CD8-positive, alpha-beta memory T cell (primary cell): ENCODE measurements around the gene ATP8A2. TPM values are rescaled to one million over a fixed set of nuclear protein-coding genes. Genes with fewer than 3 reads are reported as not detected.

ENCODE experiments used
- CTCF ChIA-PET: fragments of 350-600 bp; sonication (Branson Sonifier 250); formaldehyde crosslinking; loops from one replicate; lab custom pipeline; 2021; ENCODE audit warnings: antibody characterized with exemption; lab: Charles Lee
- POLR2A ChIA-PET: fragments of 350-600 bp; sonication (Branson Sonifier 250); formaldehyde crosslinking; loops from one replicate; lab custom pipeline; 2021; ENCODE audit warnings: antibody characterized with exemption; lab: Charles Lee
- DNase-seq, 5 donors: peaks; one replicate each; pipeline versions ENCODE4 v3.0.0 to v3.0.0-alpha.2; 2020 to 2022; ENCODE audit warnings: mixed read lengths in 1 of 5
- H3K27ac ChIP-seq: one replicate; pipeline ENCODE4 v1.7.0; 2013; ENCODE audit warnings: low read depth, mild to moderate bottlenecking, low read length, moderate library complexity
- H3K27me3 ChIP-seq: 2 replicates; pipeline ENCODE4 v1.7.0; 2013; ENCODE audit warnings: low read length, mild to moderate bottlenecking; ENCODE audit not compliant: insufficient read depth, poor library complexity, severe bottlenecking
- H3K36me3 ChIP-seq: 2 replicates; pipeline ENCODE4 v1.7.0; 2013; ENCODE audit warnings: mild to moderate bottlenecking, low read length, moderate library complexity; ENCODE audit not compliant: insufficient read depth
- H3K4me1 ChIP-seq: 2 replicates; pipeline ENCODE4 v1.7.0; 2013; ENCODE audit warnings: mild to moderate bottlenecking, low read length, moderate library complexity; ENCODE audit not compliant: insufficient read depth
- H3K4me3 ChIP-seq: 2 replicates; pipeline ENCODE4 v1.7.0; 2013; ENCODE audit warnings: mild to moderate bottlenecking, low read length
- H3K9me3 ChIP-seq: 2 replicates; pipeline ENCODE4 v1.7.0; 2013; ENCODE audit warnings: mild to moderate bottlenecking, low read length
- H3K27ac Mint-ChIP-seq, 8 donors: one replicate each; pipeline ENCODE4 v1.8.0; 2020 to 2021; ENCODE audit warnings: mixed read lengths in 8 of 8, mild to moderate bottlenecking in 6 of 8, inconsistent platforms in 3 of 8, moderate library complexity in 3 of 8
- H3K27me3 Mint-ChIP-seq, 2 donors: one replicate each; pipeline ENCODE4 v1.8.0; 2020 to 2021; ENCODE audit warnings: mixed read lengths in 2 of 2, mild to moderate bottlenecking in 1 of 2, moderate library complexity in 1 of 2
- H3K36me3 Mint-ChIP-seq, 3 donors: one replicate each; pipeline ENCODE4 v1.8.0; 2020 to 2021; ENCODE audit warnings: mixed read lengths in 3 of 3, inconsistent platforms in 1 of 3, mild to moderate bottlenecking in 1 of 3
- H3K4me1 Mint-ChIP-seq, 3 donors: one replicate each; pipeline ENCODE4 v1.8.0; 2020 to 2021; ENCODE audit warnings: mixed read lengths in 3 of 3, inconsistent platforms in 1 of 3, mild to moderate bottlenecking in 1 of 3
- H3K4me3 Mint-ChIP-seq, 7 donors: one replicate each; pipeline ENCODE4 v1.8.0; 2020 to 2021; ENCODE audit warnings: mixed read lengths in 7 of 7, mild to moderate bottlenecking in 6 of 7, moderate library complexity in 4 of 7, inconsistent platforms in 2 of 7
- H3K9me3 Mint-ChIP-seq, 5 donors: one replicate each; pipeline ENCODE4 v1.8.0; 2020 to 2022; ENCODE audit warnings: mixed read lengths in 5 of 5, mild to moderate bottlenecking in 3 of 5, moderate library complexity in 2 of 5, inconsistent platforms in 1 of 5
- polyA plus RNA-seq: library from polyadenylated mRNA; unstranded; fragments of 300-500 nt; fragmentation: Illumina TruSeq; gene quantifications from one replicate; pipeline ENCODE4 v1.2.3, GENCODE V29; 2021
- total RNA-seq, 2 experiments: library from RNA; stranded (reverse); gene quantifications; one replicate each; pipeline ENCODE4 v1.2.3, GENCODE V29; 2021

The ATP8A2 gene
- total and polyA plus RNA-seq, 3 experiments from 2014 or later: 0.26 to 0.63 (median 0.58) TPM

DNA sequence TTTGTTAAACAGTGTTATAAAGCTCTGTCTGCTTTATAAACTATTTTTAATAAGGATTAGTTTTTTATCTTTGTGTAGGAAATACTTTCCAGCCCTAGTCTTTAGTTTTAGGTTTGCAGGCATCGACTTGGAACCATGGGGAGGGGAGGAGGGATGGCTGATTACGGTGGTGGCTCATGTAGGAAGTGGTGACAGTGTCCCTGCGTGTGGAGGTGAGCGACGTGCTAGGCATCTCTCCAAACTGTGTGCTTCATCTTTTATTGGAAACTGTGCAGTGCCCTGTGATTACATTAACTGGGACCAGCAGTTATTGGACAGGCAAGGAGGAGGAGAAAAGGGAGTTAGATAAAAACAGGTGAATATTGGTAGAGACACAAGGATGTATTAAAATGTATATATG lies 203.8 kb downstream of the ATP8A2 start:
- Histone ChIP-seq H3K4me1 (no peaks in the 10 kb centered on the region), H3K9me3 (no peaks in the 10 kb centered on the region), H3K27me3 (no peaks in the 10 kb centered on the region), H3K4me3 (no peak overlapping the region), H3K36me3 (no peaks in the 10 kb centered on the region), H3K27ac (no peak overlapping the region)
- H3K27ac Mint-ChIP-seq: no peak overlapping the region
- no peaks in the 10 kb centered on the region for H3K4me1 Mint-ChIP-seq
- POLR2A ChIA-PET: no interaction called here
- H3K27me3 Mint-ChIP-seq: peaks cover 11 to 40% of the 10 kb centered on the region in 2 donors
- H3K9me3 Mint-ChIP-seq: no peaks in the 10 kb centered on the region
- H3K4me3 Mint-ChIP-seq: no peak overlapping the region
- no peak for DNase-seq
- H3K36me3 Mint-ChIP-seq: no peaks in the 10 kb centered on the region
- CTCF ChIA-PET: interaction anchor here (1.0 kb wide), 1 partner anchor 492 kb away, joined by 3 read pairs; no protein-coding TSS in a partner anchor

DNA sequence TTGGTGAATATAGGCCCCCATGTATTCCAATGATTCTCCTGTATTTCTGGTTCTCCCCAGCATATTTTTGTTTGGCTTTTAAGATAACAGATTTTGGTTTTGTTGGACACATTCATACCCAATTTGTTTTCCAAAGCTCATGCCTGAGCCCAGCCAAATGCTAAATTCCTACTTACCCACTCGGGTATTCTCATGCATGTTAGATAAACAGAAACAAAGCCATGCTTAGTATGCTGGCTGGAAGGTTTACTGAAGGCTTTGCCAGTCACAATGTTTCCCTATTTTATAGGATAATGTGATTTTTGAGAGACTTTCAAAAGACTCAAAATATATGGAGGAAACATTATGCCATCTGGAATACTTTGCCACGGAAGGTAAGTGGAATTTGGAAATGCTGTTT lies 206.8 kb downstream of the ATP8A2 start:
- no peak for DNase-seq
- no peak overlapping the region for H3K4me3 Mint-ChIP-seq
- H3K4me1 Mint-ChIP-seq: no peaks in the 10 kb centered on the region
- H3K27me3 Mint-ChIP-seq: peaks cover 4 to 44% of the 10 kb centered on the region in 2 donors
- no peaks in the 10 kb centered on the region for H3K9me3 ChIP-seq
- H3K27ac ChIP-seq: no peak overlapping the region
- H3K4me3 ChIP-seq: no peak overlapping the region
- no peaks in the 10 kb centered on the region for H3K27me3 ChIP-seq
- no peaks in the 10 kb centered on the region for H3K4me1 ChIP-seq
- CTCF ChIA-PET: no interaction called here
- no peaks in the 10 kb centered on the region for H3K9me3 Mint-ChIP-seq
- H3K36me3 Mint-ChIP-seq: no peaks in the 10 kb centered on the region
- no peak overlapping the region for H3K27ac Mint-ChIP-seq
- no peaks in the 10 kb centered on the region for H3K36me3 ChIP-seq
- POLR2A ChIA-PET: no interaction called here

DNA sequence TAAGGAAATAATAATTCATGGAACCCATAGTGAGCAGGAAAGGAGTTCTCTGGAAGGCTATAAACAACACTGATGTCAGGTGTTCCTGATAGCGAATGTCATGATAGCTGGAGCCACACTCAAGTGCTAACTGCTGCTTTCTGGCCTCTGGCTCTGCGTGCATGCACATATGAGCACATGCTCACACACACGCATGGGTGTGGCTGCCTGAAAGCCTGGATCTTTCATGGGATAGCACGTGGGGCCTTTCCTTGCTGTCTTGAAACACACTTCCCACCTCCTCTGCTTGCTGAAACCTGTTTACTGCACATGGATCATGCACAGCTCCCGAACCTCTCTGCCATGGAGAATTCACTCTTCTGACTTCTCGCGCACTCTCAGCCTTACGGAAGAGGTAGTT lies 207.4 kb downstream of the ATP8A2 start:
- H3K27me3 Mint-ChIP-seq: peaks cover 2 to 44% of the 10 kb centered on the region in 2 donors
- no peak for DNase-seq
- POLR2A ChIA-PET: no interaction called here
- no peak overlapping the region for H3K4me3 Mint-ChIP-seq
- H3K4me1 ChIP-seq: no peaks in the 10 kb centered on the region
- no peak overlapping the region for H3K27ac ChIP-seq
- CTCF ChIA-PET: no interaction called here
- no peaks in the 10 kb centered on the region for H3K9me3 Mint-ChIP-seq
- H3K27ac Mint-ChIP-seq: peak overlapping the region in 1 of 8 donors; percentile 18
- H3K36me3 Mint-ChIP-seq: no peaks in the 10 kb centered on the region
- H3K4me3 ChIP-seq: no peak overlapping the region
- no peaks in the 10 kb centered on the region for H3K27me3 ChIP-seq
- no peaks in the 10 kb centered on the region for H3K9me3 ChIP-seq
- H3K4me1 Mint-ChIP-seq: no peaks in the 10 kb centered on the region
- H3K36me3 ChIP-seq: no peaks in the 10 kb centered on the region

DNA sequence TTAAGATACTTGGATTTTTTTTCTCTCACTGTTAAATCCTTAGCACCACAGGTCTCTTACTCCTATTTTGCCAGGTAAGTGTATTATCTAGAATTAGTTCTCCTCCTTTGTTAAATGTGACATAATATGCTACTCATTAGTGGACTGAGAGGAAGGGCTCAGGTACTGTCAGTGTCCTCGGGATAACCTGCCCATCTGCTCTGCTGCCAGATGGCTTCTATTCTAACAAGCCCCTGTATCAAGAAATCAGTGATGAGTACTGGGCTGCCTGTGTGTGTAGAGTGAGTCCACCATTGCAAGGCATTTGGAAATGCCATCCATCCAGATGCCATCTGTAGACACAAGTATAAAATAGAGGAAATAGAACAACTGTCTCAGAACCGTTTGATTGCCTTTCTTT lies 209.6 kb downstream of the ATP8A2 start:
- Histone ChIP-seq H3K9me3 (no peaks in the 10 kb centered on the region), H3K4me1 (no peaks in the 10 kb centered on the region), H3K27me3 (no peaks in the 10 kb centered on the region), H3K36me3 (no peaks in the 10 kb centered on the region), H3K4me3 (no peak overlapping the region), H3K27ac (no peak overlapping the region)
- ChIA-PET CTCF (no interaction called here), POLR2A (no interaction called here)
- H3K36me3 Mint-ChIP-seq: no peaks in the 10 kb centered on the region
- peaks cover 2 to 43% of the 10 kb centered on the region in 2 donors for H3K27me3 Mint-ChIP-seq
- H3K27ac Mint-ChIP-seq: no peak overlapping the region
- DNase-seq: no peak
- H3K9me3 Mint-ChIP-seq: no peaks in the 10 kb centered on the region
- no peak overlapping the region for H3K4me3 Mint-ChIP-seq
- no peaks in the 10 kb centered on the region for H3K4me1 Mint-ChIP-seq

DNA sequence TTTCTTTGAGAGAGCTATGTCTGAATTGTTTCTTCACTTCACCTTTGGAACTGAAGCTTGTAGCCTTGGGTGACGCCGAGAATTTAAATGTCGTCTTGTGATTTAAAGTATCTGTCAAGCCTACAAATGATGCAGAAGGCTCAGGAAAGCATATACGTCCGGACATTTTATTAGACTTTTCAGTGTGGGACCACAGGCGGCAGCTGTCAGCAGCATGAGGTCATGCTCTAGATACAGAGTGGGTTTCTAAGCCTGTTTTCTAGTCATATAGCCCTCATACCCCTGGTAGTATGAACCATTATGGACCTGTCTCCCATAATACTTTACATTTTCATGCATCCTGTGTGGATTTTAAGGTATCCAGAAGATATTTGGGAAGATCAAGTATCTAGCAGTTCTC lies 212.3 kb downstream of the ATP8A2 start:
- no peak overlapping the region for H3K4me3 ChIP-seq
- ChIA-PET CTCF (no interaction called here), POLR2A (no interaction called here)
- H3K27ac ChIP-seq: no peak overlapping the region
- H3K27me3 Mint-ChIP-seq: peaks cover 4 to 32% of the 10 kb centered on the region in 2 donors
- no peaks in the 10 kb centered on the region for H3K9me3 Mint-ChIP-seq
- H3K27ac Mint-ChIP-seq: no peak overlapping the region
- DNase-seq: no peak
- H3K9me3 ChIP-seq: no peaks in the 10 kb centered on the region
- no peaks in the 10 kb centered on the region for H3K27me3 ChIP-seq
- H3K4me1 ChIP-seq: no peaks in the 10 kb centered on the region
- H3K36me3 ChIP-seq: no peaks in the 10 kb centered on the region
- no peaks in the 10 kb centered on the region for H3K4me1 Mint-ChIP-seq
- H3K36me3 Mint-ChIP-seq: no peaks in the 10 kb centered on the region
- H3K4me3 Mint-ChIP-seq: no peak overlapping the region

DNA sequence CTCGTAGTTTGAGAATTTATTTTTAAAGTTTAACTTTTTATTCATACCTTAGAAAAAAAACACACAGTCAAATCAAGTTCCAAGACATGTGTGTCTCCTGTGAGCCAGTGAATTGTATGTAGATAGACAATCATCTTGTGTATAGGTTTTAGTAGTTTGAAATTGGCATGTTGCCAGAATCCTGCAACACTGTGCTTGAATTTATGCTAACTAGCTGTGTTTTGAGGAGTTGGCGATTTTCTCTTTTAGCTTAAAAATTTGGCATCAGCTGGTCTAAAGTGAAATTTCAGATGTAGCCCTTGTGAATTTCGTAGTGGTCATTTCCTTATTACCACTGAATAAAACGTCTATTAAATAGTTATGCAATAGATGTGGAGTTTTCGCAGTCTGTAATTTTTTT lies 213.2 kb downstream of the ATP8A2 start:
- Histone ChIP-seq H3K4me1 (no peaks in the 10 kb centered on the region), H3K36me3 (no peaks in the 10 kb centered on the region), H3K9me3 (no peaks in the 10 kb centered on the region), H3K27me3 (no peaks in the 10 kb centered on the region), H3K27ac (no peak overlapping the region), H3K4me3 (no peak overlapping the region)
- H3K4me1 Mint-ChIP-seq: no peaks in the 10 kb centered on the region
- H3K27ac Mint-ChIP-seq: no peak overlapping the region
- POLR2A ChIA-PET: no interaction called here
- H3K9me3 Mint-ChIP-seq: no peaks in the 10 kb centered on the region
- H3K36me3 Mint-ChIP-seq: no peaks in the 10 kb centered on the region
- DNase-seq: no peak
- peaks cover 2 to 26% of the 10 kb centered on the region in 2 donors for H3K27me3 Mint-ChIP-seq
- CTCF ChIA-PET: interaction anchor here (1.1 kb wide), 1 partner anchor 75 kb away, joined by 3 read pairs; no protein-coding TSS in a partner anchor
- no peak overlapping the region for H3K4me3 Mint-ChIP-seq

DNA sequence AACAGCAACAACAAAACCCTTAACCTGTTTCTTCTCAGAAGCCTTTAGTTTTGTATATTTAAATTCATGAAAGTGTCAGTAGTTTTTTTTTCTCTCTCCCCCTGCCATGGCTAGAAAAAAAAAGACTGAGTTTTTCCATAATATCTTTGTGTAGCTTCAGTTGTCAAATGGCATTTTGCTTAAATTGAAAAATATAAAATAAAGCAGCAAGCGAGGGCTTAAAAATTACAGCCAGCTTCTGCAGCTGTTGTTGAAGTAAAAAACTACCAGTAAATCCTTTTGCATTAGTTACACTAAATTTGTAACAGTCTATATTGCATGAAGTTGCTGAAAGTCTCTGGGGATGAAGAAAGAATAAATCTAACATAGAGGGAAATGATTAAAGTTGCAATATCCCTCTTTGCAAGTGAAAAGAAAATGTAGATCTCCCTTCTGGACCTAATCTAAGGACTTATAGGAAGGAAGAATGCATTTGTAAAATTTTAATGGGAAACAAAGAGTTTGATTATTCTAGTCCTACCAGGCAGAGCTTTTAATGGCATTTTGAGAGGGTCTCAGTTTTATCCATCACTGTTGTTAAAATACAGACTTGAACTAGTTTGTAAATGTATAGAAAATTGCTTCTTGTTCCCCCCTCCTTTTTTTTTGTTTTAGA lies 215.7 kb downstream of the ATP8A2 start:
- Histone ChIP-seq H3K36me3 (no peaks in the 10 kb centered on the region), H3K27me3 (no peaks in the 10 kb centered on the region), H3K4me3 (no peak overlapping the region), H3K27ac (no peak overlapping the region), H3K4me1 (no peaks in the 10 kb centered on the region), H3K9me3 (no peaks in the 10 kb centered on the region)
- Mint-ChIP-seq H3K4me1 (no peaks in the 10 kb centered on the region), H3K27ac (no peak overlapping the region), H3K4me3 (no peak overlapping the region), H3K27me3 (peaks cover 5 to 21% of the 10 kb centered on the region in 2 donors), H3K36me3 (no peaks in the 10 kb centered on the region), H3K9me3 (peaks cover 0 to 2% (median 0%) of the 10 kb centered on the region in 5 donors)
- no peak for DNase-seq
- ChIA-PET POLR2A (no interaction called here), CTCF (no interaction called here)

DNA sequence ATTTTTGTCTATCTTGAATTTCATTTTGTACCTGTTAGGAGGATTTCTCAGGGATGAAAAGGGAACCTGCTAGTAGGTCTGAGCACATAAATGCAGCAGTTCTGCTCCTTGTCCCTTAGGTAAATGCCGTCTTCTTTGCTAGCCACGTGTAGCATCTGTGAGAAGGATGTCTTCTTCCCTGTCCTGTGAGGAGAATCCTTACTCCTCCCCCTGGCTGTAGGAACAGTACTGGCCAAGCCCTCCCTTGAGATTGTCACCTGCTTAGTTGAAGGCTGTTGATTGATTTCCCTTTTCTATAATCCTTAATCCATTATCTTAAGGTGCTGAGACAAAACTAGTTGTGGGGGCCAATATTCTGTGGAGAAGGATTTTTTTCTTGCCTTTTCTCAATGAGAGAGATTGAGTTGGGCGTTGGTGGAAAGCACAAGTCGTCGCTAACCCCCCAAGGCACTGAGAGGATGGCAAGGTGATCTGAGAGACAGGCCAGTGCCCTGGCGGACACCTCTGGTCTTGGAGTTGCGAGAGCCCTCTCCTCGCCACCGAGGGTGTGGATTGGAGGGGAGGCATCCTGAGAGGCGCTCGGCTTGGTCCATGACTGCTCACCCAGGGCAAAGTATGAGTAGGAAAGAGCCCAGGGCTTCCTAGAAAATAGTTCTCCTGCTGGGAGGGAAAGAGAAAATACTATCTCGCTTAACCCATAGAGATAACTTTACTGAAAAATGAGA lies 216.7 kb downstream of the ATP8A2 start:
- H3K9me3 Mint-ChIP-seq: peaks cover 0 to 2% (median 0%) of the 10 kb centered on the region in 5 donors
- POLR2A ChIA-PET: no interaction called here
- no peak overlapping the region for H3K27ac Mint-ChIP-seq
- no peaks in the 10 kb centered on the region for H3K4me1 ChIP-seq
- H3K4me3 Mint-ChIP-seq: no peak overlapping the region
- no peaks in the 10 kb centered on the region for H3K4me1 Mint-ChIP-seq
- H3K36me3 ChIP-seq: no peaks in the 10 kb centered on the region
- no peak overlapping the region for H3K4me3 ChIP-seq
- DNase-seq: no peak
- CTCF ChIA-PET: no interaction called here
- no peaks in the 10 kb centered on the region for H3K27me3 ChIP-seq
- peaks cover 5 to 28% of the 10 kb centered on the region in 2 donors for H3K27me3 Mint-ChIP-seq
- H3K9me3 ChIP-seq: no peaks in the 10 kb centered on the region
- no peak overlapping the region for H3K27ac ChIP-seq
- no peaks in the 10 kb centered on the region for H3K36me3 Mint-ChIP-seq
